IPS-NIHi7 (cell line): ENCODE results near the gene ADAMTS12.

Experiments
- DNase-seq: peaks from one replicate; pipeline ENCODE4 v3.0.0; 2012; ENCODE audit warnings: mixed read lengths; ENCODE audit errors: extremely low spot score

Gene ADAMTS12

GRCh38 chr5:33657804-33658440 lies 233.9 kb downstream of the ADAMTS12 start:
- peak; percentile 50 for DNase-seq

- DNase-seq = no peak
Measured at GRCh38 chr5:33657176-33657575, 234.6 kb downstream of the ADAMTS12 start.

GRCh38 chr5:33650911-33651310 lies 240.9 kb downstream of the ADAMTS12 start:
- DNase-seq = no peak

- DNase-seq = no peak
Measured at GRCh38 chr5:33649549-33650482, 242.0 kb downstream of the ADAMTS12 start.

- DNase-seq = no peak
Measured at GRCh38 chr5:33641744-33642505, 249.9 kb downstream of the ADAMTS12 start.

- DNase-seq = no peak
Measured at GRCh38 chr5:33639474-33639873, 252.3 kb downstream of the ADAMTS12 start.

GRCh38 chr5:33637011-33637410 lies 254.8 kb downstream of the ADAMTS12 start:
- DNase-seq = no peak

- DNase-seq = no peak
Measured at GRCh38 chr5:33635582-33635981, 256.2 kb downstream of the ADAMTS12 start.

GRCh38 chr5:33633699-33634098 lies 258.1 kb downstream of the ADAMTS12 start:
- DNase-seq = no peak

GRCh38 chr5:33631786-33632185 lies 260.0 kb downstream of the ADAMTS12 start:
- no peak for DNase-seq

- peak; percentile 17 for DNase-seq
Measured at GRCh38 chr5:33631139-33631538, 260.7 kb downstream of the ADAMTS12 start.

- DNase-seq = no peak
Measured at GRCh38 chr5:33629999-33630398, 261.8 kb downstream of the ADAMTS12 start.

- DNase-seq = no peak
Measured at GRCh38 chr5:33628796-33629195, 263.0 kb downstream of the ADAMTS12 start.

- no peak for DNase-seq
Measured at GRCh38 chr5:33621514-33621913, 270.3 kb downstream of the ADAMTS12 start.

- DNase-seq = no peak
Measured at GRCh38 chr5:33614039-33614438, 277.8 kb downstream of the ADAMTS12 start.

- no peak for DNase-seq
Measured at GRCh38 chr5:33612386-33612785, 279.4 kb downstream of the ADAMTS12 start.

GRCh38 chr5:33611877-33612276 lies 279.9 kb downstream of the ADAMTS12 start:
- no peak for DNase-seq

GRCh38 chr5:33608344-33609041 lies 283.3 kb downstream of the ADAMTS12 start:
- peak; percentile 19 for DNase-seq

- no peak for DNase-seq
Measured at GRCh38 chr5:33604503-33604902, 287.3 kb downstream of the ADAMTS12 start.

GRCh38 chr5:33601881-33602280 lies 289.9 kb downstream of the ADAMTS12 start:
- DNase-seq = peak; percentile 23

- DNase-seq = no peak
Measured at GRCh38 chr5:33595303-33595702, 296.5 kb downstream of the ADAMTS12 start.

GRCh38 chr5:33594006-33594405 lies 297.8 kb downstream of the ADAMTS12 start:
- DNase-seq = no peak
